Adrenal gland (tissue), 12 donors: Measurements from ENCODE around the gene CDK14. TPM values are rescaled to one million over a fixed set of nuclear protein-coding genes. Genes with fewer than 3 reads are reported as not detected.

Experiments used
- DNase-seq, 7 donors: peaks; one replicate each; pipeline ENCODE4 v3.0.0-alpha.2; 2019 to 2020
- H3K27ac ChIP-seq, 5 donors: fragments of 200-600 bp; sonication (generic) in 4 of 5; 1 replicate in 3 of 5; 2 replicates in 2 of 5; pipeline versions ENCODE4 v1.5.1 to v1.8.0; 2016 to 2020; ENCODE audit warnings: mild to moderate bottlenecking in 1 of 5
- H3K27me3 ChIP-seq: fragments of 200-600 bp; 2 replicates; pipeline ENCODE4 v1.8.0; 2021
- H3K36me3 ChIP-seq, 2 donors: fragments of 200-600 bp; replicated peaks in 1 of 2; 1 replicate in 1 of 2; 2 replicates in 1 of 2; pipeline versions ENCODE4 v1.5.1 to v1.8.0; 2018 to 2022
- H3K4me1 ChIP-seq, 2 donors: fragments of 200-600 bp; replicated peaks in 1 of 2; 1 replicate in 1 of 2; 2 replicates in 1 of 2; pipeline versions ENCODE4 v1.5.1 to v1.8.0; 2018 to 2021
- H3K4me3 ChIP-seq, 4 donors: fragments of 200-600 bp; sonication (generic) in 3 of 4; one replicate each; pipeline ENCODE4 v1.5.1; 2016 to 2018
- H3K9me3 ChIP-seq, 3 donors: fragments of 200-600 bp; sonication (generic) in 1 of 3; replicated peaks in 1 of 3; 1 replicate in 2 of 3; 2 replicates in 1 of 3; pipeline versions ENCODE4 v1.5.1 to v1.8.0; 2016 to 2021
- CTCF ChIP-seq, 6 experiments: fragments of 450-650 bp in 4 of 6; fragments of 200-600 bp in 2 of 6; sonication (generic) in 1 of 6; IDR thresholded peaks; 1 replicate in 5 of 6; 2 replicates in 1 of 6; pipeline versions ENCODE4 v1.5.1 to v1.8.0; 2016 to 2021; ENCODE audit warnings: antibody characterized with exemption in 6 of 6, mild to moderate bottlenecking in 2 of 6, moderate library complexity in 1 of 6
- POLR2A ChIP-seq, 2 donors: fragments of 450-650 bp; IDR thresholded peaks; one replicate each; pipeline ENCODE4 v1.6.1; 2017; ENCODE audit warnings: antibody characterized with exemption in 2 of 2, mild to moderate bottlenecking in 2 of 2, moderate library complexity in 1 of 2
- WGBS, 4 donors: extraction: QIAGEN DNeasy Blood & Tissue Kit in 2 of 4; methylation state at CpG; one replicate each; pipeline versions ENCODE4 v1.1.5 to v1.1.7; 2013 to 2017; 5-methylcytosine and 5-hydroxymethylcytosine counted together
- intact Hi-C, 2 donors: fragments of 100-400 bp; cut with DNase I; formaldehyde crosslinking; loops; one replicate each; pipeline versions ENCODE4 v1.14.1 to v1.15.0; 2022 to 2023
- polyA plus RNA-seq, 3 donors: library from polyadenylated mRNA; stranded (reverse); fragments of 200-250 nt in 2 of 3; fragments of 350-450 nt in 1 of 3; fragmentation: Illumina TruSeq in 1 of 3; extraction: RNeasy Lipid Tissue Mini Kit (QIAGEN cat#74804) in 1 of 3; gene quantifications; one replicate each; pipeline ENCODE4 v1.2.3, GENCODE V29; 2013 to 2014
- total RNA-seq, 9 donors: library from RNA; depleted of rRNA in 4 of 9; stranded (reverse); fragments of >200 nt in 4 of 9; fragments of 120-200 nt in 1 of 9; fragmentation: NEBNext Ultra II Directional in 1 of 9; extraction: Animal tissue kit (Norgen Biotek cat#: 25700) in 1 of 9; gene quantifications; one replicate each; pipeline versions ENCODE4 v1.1.0 to v1.2.4, GENCODE V29; 2013 to 2023
- donor health status: healthy with polysubstance abuse.
- donor health status: Bipolar disorder and iron deficiency.
- donor health status: DM: yes; HTN: yes; CAD: no.
- donor health status: DM: no; HTN: no; CAD: no.
- donor health status: DM: no; HTN: no; CAD: no.
- donor health status: DM: yes; HTN: yes; CAD: no.

CDK14 gene
- total and polyA plus RNA-seq, 12 donors, result 1.9 to 14.5 (median 7.6) TPM

GRCh38 chr7:90604383-90604782, 8.3 kb downstream of the CDK14 start:
- intact Hi-C loops, result no loop called here
- TF ChIP-seq POLR2A (IDR thresholded peaks at IDR 0.05), result no peak
- no peak for TF ChIP-seq CTCF (IDR thresholded peaks at IDR 0.05)
- DNase-seq, result no peak
- 89 to 94% (median 91%) methylated on average over 5 of the region's 5 CpGs for WGBS, 4 donors
- Histone ChIP-seq H3K4me3 (no peak overlapping the region), H3K27ac (no peak overlapping the region), H3K4me1 (no peaks in the 10 kb centered on the region), H3K27me3 (no peaks in the 10 kb centered on the region), H3K36me3 (no peaks in the 10 kb centered on the region), H3K9me3 (no peaks in the 10 kb centered on the region)

DNA sequence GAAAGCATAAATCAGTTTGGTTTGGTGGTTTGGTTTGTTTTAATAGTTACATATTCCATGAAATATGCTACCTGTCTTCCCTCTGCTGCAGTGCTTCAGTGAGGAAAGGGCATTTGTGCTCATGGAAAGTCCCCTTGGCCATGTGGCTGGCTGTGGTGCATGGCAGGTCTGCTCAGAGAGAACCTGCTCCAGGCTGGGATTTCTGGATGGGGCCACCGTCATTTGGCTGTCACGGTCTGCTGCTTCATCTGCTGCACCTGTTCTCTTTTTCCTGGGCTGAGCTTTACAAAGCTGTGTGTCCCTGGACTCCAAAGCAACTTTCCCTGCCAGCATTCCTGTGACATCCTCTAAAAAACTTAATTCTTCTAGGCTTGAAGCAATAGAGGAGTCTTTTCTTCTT, 8.9 kb downstream of the CDK14 start:
- H3K4me3 ChIP-seq, result no peak overlapping the region
- no peak for DNase-seq
- no peaks in the 10 kb centered on the region for H3K9me3 ChIP-seq
- H3K27me3 ChIP-seq, result no peaks in the 10 kb centered on the region
- TF ChIP-seq CTCF (IDR thresholded peaks at IDR 0.05), result no peak
- TF ChIP-seq POLR2A (IDR thresholded peaks at IDR 0.05), result no peak
- WGBS, 4 donors, result 84 to 96% (median 91%) methylated on average over 2 of the region's 2 CpGs
- no peaks in the 10 kb centered on the region for H3K4me1 ChIP-seq
- no peaks in the 10 kb centered on the region for H3K36me3 ChIP-seq
- intact Hi-C loops, result no loop called here
- no peak overlapping the region for H3K27ac ChIP-seq

- Histone ChIP-seq H3K27ac (no peak overlapping the region), H3K4me3 (no peak overlapping the region), H3K9me3 (no peaks in the 10 kb centered on the region), H3K4me1 (no peaks in the 10 kb centered on the region), H3K27me3 (no peaks in the 10 kb centered on the region), H3K36me3 (no peaks in the 10 kb centered on the region)
- no peak for DNase-seq
- intact Hi-C loops, result no loop called here
- no peak for TF ChIP-seq POLR2A (IDR thresholded peaks at IDR 0.05)
- no peak for TF ChIP-seq CTCF (IDR thresholded peaks at IDR 0.05)
- WGBS, 4 donors, result 92 to 98% (median 95%) methylated on average over 1 of the region's 1 CpG
Observed at GRCh38 chr7:90607196-90607595, 11.1 kb downstream of the CDK14 start.

DNA sequence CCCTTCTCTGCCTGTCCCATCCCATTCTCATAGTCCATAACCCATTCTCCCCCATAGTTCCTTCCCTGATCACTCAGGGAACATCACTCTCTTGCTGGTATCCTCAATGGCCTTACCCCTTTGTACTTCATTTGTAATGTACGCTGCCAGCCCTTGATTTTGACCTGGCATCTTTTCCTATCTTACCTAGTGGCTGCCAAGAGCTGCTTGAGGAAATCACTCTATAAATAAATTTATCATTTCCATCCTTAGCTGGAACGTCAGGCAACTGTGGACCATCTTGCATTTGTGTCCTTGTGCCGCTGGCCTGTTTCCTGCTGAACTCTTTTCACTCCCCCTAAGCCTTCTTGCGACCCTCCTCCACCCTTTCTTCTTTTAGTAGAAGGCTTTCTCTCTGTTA, 14.0 kb downstream of the CDK14 start:
- TF ChIP-seq CTCF (IDR thresholded peaks at IDR 0.05), result no peak
- no peak for TF ChIP-seq POLR2A (IDR thresholded peaks at IDR 0.05)
- no peaks in the 10 kb centered on the region for H3K9me3 ChIP-seq
- intact Hi-C loops, result no loop called here
- H3K4me1 ChIP-seq, result peaks cover 0 to 7% of the 10 kb centered on the region in 2 donors
- H3K27ac ChIP-seq, result no peak overlapping the region
- no peak overlapping the region for H3K4me3 ChIP-seq
- DNase-seq, result no peak
- WGBS, 4 donors, result 61 to 71% (median 64%) methylated on average over 4 of the region's 4 CpGs
- no peaks in the 10 kb centered on the region for H3K36me3 ChIP-seq
- no peaks in the 10 kb centered on the region for H3K27me3 ChIP-seq
